Psoas muscle (tissue), 8 donors: ENCODE data around the gene TMEM185B. TPM values are rescaled to one million over a fixed set of nuclear protein-coding genes. Genes with fewer than 3 reads are reported as not detected.

Experiments used
- ATAC-seq, 4 donors: fragments of 200-7000 bp; cut with Tn5 transposase; one replicate each; pipeline ENCODE4 v1.9.1; 2020; ENCODE audit warnings: moderate library complexity in 3 of 4, mild to moderate bottlenecking in 2 of 4
- DNase-seq, 2 donors: peaks; one replicate each; pipeline ENCODE4 v3.0.0-alpha.2; 2020
- H3K27ac ChIP-seq: fragments of 200-600 bp; one replicate; pipeline ENCODE4 v1.8.0; 2022
- H3K27me3 ChIP-seq, 3 donors: fragments of 200-600 bp in 1 of 3; one replicate each; pipeline versions ENCODE4 v1.6.1 to v1.8.0; 2013 to 2022; ENCODE audit warnings: low read length in 2 of 3, mild to moderate bottlenecking in 2 of 3, moderate library complexity in 1 of 3; ENCODE audit not compliant: insufficient read depth in 3 of 3
- H3K36me3 ChIP-seq, 2 donors: fragments of 200-600 bp in 1 of 2; one replicate each; pipeline versions ENCODE4 v1.6.1 to v1.8.0; 2013 to 2022; ENCODE audit warnings: low read depth in 1 of 2, mild to moderate bottlenecking in 1 of 2, moderate library complexity in 1 of 2; ENCODE audit not compliant: insufficient read depth in 1 of 2
- H3K4me1 ChIP-seq: fragments of 200-600 bp; one replicate; pipeline ENCODE4 v1.8.0; 2022
- H3K4me3 ChIP-seq: fragments of 200-600 bp; one replicate; pipeline ENCODE4 v1.8.0; 2022; ENCODE audit warnings: mild to moderate bottlenecking
- H3K9me3 ChIP-seq: fragments of 200-600 bp; one replicate; pipeline ENCODE4 v1.8.0; 2022
- CTCF ChIP-seq: fragments of 200-600 bp; IDR thresholded peaks from one replicate; pipeline ENCODE4 v1.8.0; 2022; ENCODE audit warnings: antibody characterized with exemption
- WGBS, 3 donors: extraction: QIAGEN DNeasy Blood & Tissue Kit; methylation state at CpG; one replicate each; pipeline versions ENCODE4 v1.1.6 to v1.1.7; 2013; 5-methylcytosine and 5-hydroxymethylcytosine counted together
- intact Hi-C, 2 donors: fragments of 100-400 bp; cut with DNase I; formaldehyde crosslinking; loops; one replicate each; pipeline versions ENCODE4 v1.11.0 to v1.14.2; 2022
- polyA plus RNA-seq, 3 donors: library from polyadenylated mRNA; stranded (reverse); fragments of 200-250 nt; gene quantifications; one replicate each; pipeline ENCODE4 v1.2.3, GENCODE V29; 2013
- total RNA-seq, 4 donors: library from RNA; stranded (reverse); fragmentation: NEBNext Ultra II Directional in 2 of 4; extraction: Animal tissue kit (Norgen Biotek cat#: 25700) in 2 of 4; gene quantifications; one replicate each; pipeline versions ENCODE4 v1.2.1 to v1.2.4, GENCODE V29; 2021 to 2023
- donor health status: healthy with polysubstance abuse.
- donor health status: DM: no; HTN: no; CAD: no; lungs with moderate emphysema.
- donor health status: Bipolar disorder and iron deficiency.
- donor health status: healthy.
- donor health status: DM: yes; HTN: yes; CAD: no.
- donor health status: DM: no; HTN: no; CAD: no.
- donor health status: DM: no; HTN: no; CAD: no.
- donor health status: DM: yes; HTN: yes; CAD: no.

The TMEM185B gene
- total and polyA plus RNA-seq, 7 donors, result 10.4 to 28.1 (median 15.3) TPM

- H3K4me3 ChIP-seq, result no peak overlapping the region
- DNase-seq (no peak), ATAC-seq (no peak)
- 71 to 88% (median 81%) methylated on average over 1 of the region's 1 CpG for WGBS, 3 donors
- intact Hi-C loops, result no loop called here
- H3K27ac ChIP-seq, result no peak overlapping the region
- peaks cover 7% of the 10 kb centered on the region for H3K4me1 ChIP-seq
- H3K36me3 ChIP-seq, result no peaks in the 10 kb centered on the region
- no peak for TF ChIP-seq CTCF
- peaks cover 14% of the 10 kb centered on the region for H3K9me3 ChIP-seq
- no peaks in the 10 kb centered on the region for H3K27me3 ChIP-seq
Observed at GRCh38 chr2:120192280-120192679, 30.9 kb downstream of the TMEM185B start.

GRCh38 chr2:120189189-120189588 lies 34.0 kb downstream of the TMEM185B start:
- intact Hi-C loops, result no loop called here
- Histone ChIP-seq H3K4me1 (no peaks in the 10 kb centered on the region), H3K27me3 (no peaks in the 10 kb centered on the region), H3K9me3 (peaks cover 5% of the 10 kb centered on the region), H3K4me3 (no peak overlapping the region), H3K36me3 (no peaks in the 10 kb centered on the region), H3K27ac (no peak overlapping the region)
- TF ChIP-seq CTCF, result no peak
- WGBS, 3 donors, result 83 to 91% (median 85%) methylated on average over 1 of the region's 1 CpG
- DNase-seq (no peak), ATAC-seq (no peak)

- WGBS, 3 donors, result 63 to 69% (median 64%) methylated on average over 5 of the region's 5 CpGs
- peaks cover under 1% of the 10 kb centered on the region for H3K4me1 ChIP-seq
- H3K36me3 ChIP-seq, result no peaks in the 10 kb centered on the region
- H3K9me3 ChIP-seq, result no peaks in the 10 kb centered on the region
- no peaks in the 10 kb centered on the region for H3K27me3 ChIP-seq
- TF ChIP-seq CTCF, result no peak
- DNase-seq, result no peak
- ATAC-seq, result no peak
- intact Hi-C loops, result no loop called here
- H3K27ac ChIP-seq, result no peak overlapping the region
- no peak overlapping the region for H3K4me3 ChIP-seq
Observed at GRCh38 chr2:120182019-120182560, 41.1 kb downstream of the TMEM185B start.

GRCh38 chr2:120180066-120180465 lies 43.1 kb downstream of the TMEM185B start:
- H3K27me3 ChIP-seq, result no peaks in the 10 kb centered on the region
- no peak overlapping the region for H3K27ac ChIP-seq
- no peak for ATAC-seq
- 88 to 96% (median 95%) methylated on average over 3 of the region's 3 CpGs for WGBS, 3 donors
- H3K4me1 ChIP-seq, result peaks cover 19% of the 10 kb centered on the region
- no peak overlapping the region for H3K4me3 ChIP-seq
- no peak for DNase-seq
- H3K36me3 ChIP-seq, result no peaks in the 10 kb centered on the region
- TF ChIP-seq CTCF, result no peak
- intact Hi-C loops, result no loop called here
- H3K9me3 ChIP-seq, result no peaks in the 10 kb centered on the region

- Histone ChIP-seq H3K9me3 (no peaks in the 10 kb centered on the region), H3K4me1 (peaks cover 19% of the 10 kb centered on the region), H3K4me3 (no peak overlapping the region), H3K27ac (no peak overlapping the region), H3K27me3 (no peaks in the 10 kb centered on the region), H3K36me3 (no peaks in the 10 kb centered on the region)
- TF ChIP-seq CTCF, result no peak
- intact Hi-C loops, result loop anchor here (5.0 to 10.0 kb wide), 5 partner anchors 72 to 537 kb away; partner anchors contain the start of gene PTPN4 (in 1 of the 2)
- no peak for ATAC-seq
- 83 to 90% (median 85%) methylated on average over 3 of the region's 3 CpGs for WGBS, 3 donors
- DNase-seq, result no peak
Observed at GRCh38 chr2:120179396-120179795, 43.8 kb downstream of the TMEM185B start.
